ENCODE data around the gene ANXA2R.

GRCh38 chr5:42995360-42995751 is 44.8 kb downstream of the ANXA2R start:
- TF ChIP-seq CTCF (conservative IDR thresholded peaks at IDR 0.05; ENCODE audit: low read depth, low read length) (no peak), EZH2phosphoT487 (IDR thresholded peaks at IDR 0.05; ENCODE audit: borderline replicate concordance, low read length) (no peak)
